ENCODE results near the gene RBBP4.
"Not testable (repeated sequence)": the region's sequence is repeated elsewhere in the genome, so short reads cannot be mapped to it uniquely, and the experiment has no call there.

Gene RBBP4

GRCh38 chr1:32693455-32694174, 42.6 kb downstream of the RBBP4 start:
- DNase-seq (ENCODE audit: low read depth in 2 of 2), result no peak

- no peak for DNase-seq (ENCODE audit: low read depth in 2 of 2)
Observed at GRCh38 chr1:32695098-32695904, 44.3 kb downstream of the RBBP4 start.

GRCh38 chr1:32696041-32696440, 45.0 kb downstream of the RBBP4 start:
- DNase-seq (ENCODE audit: low read depth in 2 of 2), result no peak

GRCh38 chr1:32696996-32697395, 46.0 kb downstream of the RBBP4 start:
- not testable (repeated sequence) for DNase-seq (ENCODE audit: low read depth in 2 of 2)

- no peak for DNase-seq (ENCODE audit: low read depth in 2 of 2)
Observed at GRCh38 chr1:32701421-32701911, 50.5 kb downstream of the RBBP4 start.

GRCh38 chr1:32701951-32702598, 51.1 kb downstream of the RBBP4 start:
- no peak for DNase-seq (ENCODE audit: low read depth in 2 of 2)

- DNase-seq (ENCODE audit: low read depth in 2 of 2), result peak; percentile 83 to 85
Observed at GRCh38 chr1:32702599-32703478, 51.8 kb downstream of the RBBP4 start, which contains the start of gene SYNC. SYNC (minus strand) TSS chr1:32702770; CDS start chr1:32702660, 110 bp downstream.

- DNase-seq (ENCODE audit: low read depth in 2 of 2), result peak; percentile 98
Observed at GRCh38 chr1:32703479-32704291, 52.7 kb downstream of the RBBP4 start.

- DNase-seq (ENCODE audit: low read depth in 2 of 2), result no peak
Observed at GRCh38 chr1:32705516-32705915, 54.5 kb downstream of the RBBP4 start.

- DNase-seq (ENCODE audit: low read depth in 2 of 2), result no peak
Observed at GRCh38 chr1:32706491-32706890, 55.5 kb downstream of the RBBP4 start.

- no peak for DNase-seq (ENCODE audit: low read depth in 2 of 2)
Observed at GRCh38 chr1:32709075-32709474, 58.1 kb downstream of the RBBP4 start.

GRCh38 chr1:32709476-32709875, 58.5 kb downstream of the RBBP4 start:
- no peak for DNase-seq (ENCODE audit: low read depth in 2 of 2)

- DNase-seq (ENCODE audit: low read depth in 2 of 2), result not testable (repeated sequence)
Observed at GRCh38 chr1:32711221-32711620, 60.2 kb downstream of the RBBP4 start.

GRCh38 chr1:32713081-32713480, 62.1 kb downstream of the RBBP4 start:
- no peak for DNase-seq (ENCODE audit: low read depth in 2 of 2)

- no peak for DNase-seq (ENCODE audit: low read depth in 2 of 2)
Observed at GRCh38 chr1:32714277-32714676, 63.3 kb downstream of the RBBP4 start.

GRCh38 chr1:32715901-32716311, 64.9 kb downstream of the RBBP4 start:
- no peak for DNase-seq (ENCODE audit: low read depth in 2 of 2)

- DNase-seq (ENCODE audit: low read depth in 2 of 2), result no peak
Observed at GRCh38 chr1:32716312-32717148, 65.5 kb downstream of the RBBP4 start.

- no peak for DNase-seq (ENCODE audit: low read depth in 2 of 2)
Observed at GRCh38 chr1:32717503-32717902, 66.5 kb downstream of the RBBP4 start.

GRCh38 chr1:32718036-32718435, 67.0 kb downstream of the RBBP4 start:
- no peak for DNase-seq (ENCODE audit: low read depth in 2 of 2)

All from fibroblast of skin of left quadriceps (primary cell).